Activated T-cell treated with anti-CD3 and anti-CD28 coated beads, Interleukin-2, amount 50 U/mL, for 1 hour (primary cell): Measurements from ENCODE around the gene CCHCR1.
"Not testable (repeated sequence)": the region's sequence is repeated elsewhere in the genome, so short reads cannot be mapped to it uniquely, and the experiment has no call there.

ENCODE experiments used
- DNase-seq: peaks from one replicate; pipeline ENCODE4 v3.0.0-alpha.2; 2020

Gene CCHCR1

DNA sequence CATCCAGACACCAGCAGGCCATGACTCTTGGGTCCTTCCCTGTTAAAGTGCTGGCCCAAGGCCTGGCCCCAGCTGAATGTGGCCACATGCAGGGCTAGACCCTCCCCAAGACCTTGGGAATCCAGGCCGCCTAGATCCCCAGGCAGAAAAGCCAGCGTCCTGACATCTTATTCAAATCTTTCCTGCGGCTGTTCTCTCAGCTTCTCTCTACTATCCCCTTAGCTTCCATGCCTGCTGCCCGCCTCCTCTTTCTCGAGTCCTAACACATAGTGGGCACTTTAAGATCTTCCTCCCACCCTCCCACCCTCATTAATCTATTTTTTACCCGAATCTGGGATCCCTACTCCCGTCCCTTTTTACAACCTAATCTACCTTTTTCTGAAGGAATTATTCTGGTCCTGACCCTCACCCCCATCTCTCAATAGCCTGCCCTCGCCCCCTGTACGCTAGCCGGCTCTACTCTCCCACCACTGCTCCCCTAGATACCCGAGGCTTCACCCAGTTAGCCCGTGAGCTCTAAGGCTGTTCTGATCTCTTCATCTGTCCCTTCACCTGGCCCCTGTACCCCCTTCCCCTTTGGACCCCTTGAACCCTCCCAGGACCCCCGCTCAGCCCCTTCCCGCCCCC, at the start of gene CCHCR1:
Gene CCHCR1 (minus strand): TSS at position 290 of the 627 bp plus-strand sequence. CDS start 202 bp downstream, at position 88.
- no peak for DNase-seq

GRCh38 chr6:31205638-31206037, 48.0 kb upstream of the CCHCR1 start:
- DNase-seq, result no peak

- no peak for DNase-seq
Measured at GRCh38 chr6:31204751-31205145, 47.1 kb upstream of the CCHCR1 start.

- DNase-seq, result no peak
Measured at GRCh38 chr6:31203345-31203979, 45.9 kb upstream of the CCHCR1 start.

DNA sequence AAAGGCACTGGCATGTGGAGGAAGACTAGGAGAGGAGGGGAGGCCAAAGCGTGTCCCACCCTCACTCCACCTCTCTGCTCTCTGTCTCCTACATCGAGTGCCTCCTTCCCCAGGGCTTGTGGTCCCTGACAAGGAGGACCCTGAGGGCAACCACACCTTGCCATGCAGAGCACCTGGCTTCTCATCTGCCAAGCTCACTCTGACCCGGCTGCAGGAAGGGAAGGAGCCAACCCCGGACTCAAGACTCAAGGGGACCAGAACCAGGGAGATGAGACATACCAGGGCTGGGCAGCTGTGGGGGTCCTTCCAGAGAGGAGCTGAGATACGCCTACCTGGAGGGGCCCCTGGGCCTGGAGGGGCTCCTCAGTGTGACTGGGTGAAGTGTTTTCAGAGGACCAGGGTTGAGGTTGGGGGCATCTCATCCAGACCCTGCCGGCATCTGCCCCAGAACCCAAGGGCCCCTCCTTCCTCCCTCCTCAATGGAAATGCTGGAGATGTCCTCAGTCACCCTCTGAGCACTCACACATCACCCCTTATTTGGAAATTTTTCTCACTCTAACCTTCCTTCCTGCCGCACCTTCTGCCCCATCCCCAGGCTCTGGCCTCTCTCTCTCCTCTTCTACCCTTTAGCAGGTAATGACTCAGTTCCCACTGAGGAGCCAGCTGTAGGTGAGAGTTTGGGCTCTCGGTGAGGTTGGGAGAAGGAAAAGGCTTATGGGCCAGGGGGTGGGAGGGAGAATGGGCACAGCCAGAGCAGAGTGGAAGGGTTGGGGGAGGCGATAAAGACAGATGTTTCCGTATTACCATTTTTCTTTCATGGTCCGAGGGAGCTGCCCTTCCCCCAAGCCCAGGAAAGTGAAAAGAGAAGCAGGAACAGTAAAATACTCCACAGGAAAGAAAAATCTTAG, 44.9 kb upstream of the CCHCR1 start:
- no peak for DNase-seq

DNA sequence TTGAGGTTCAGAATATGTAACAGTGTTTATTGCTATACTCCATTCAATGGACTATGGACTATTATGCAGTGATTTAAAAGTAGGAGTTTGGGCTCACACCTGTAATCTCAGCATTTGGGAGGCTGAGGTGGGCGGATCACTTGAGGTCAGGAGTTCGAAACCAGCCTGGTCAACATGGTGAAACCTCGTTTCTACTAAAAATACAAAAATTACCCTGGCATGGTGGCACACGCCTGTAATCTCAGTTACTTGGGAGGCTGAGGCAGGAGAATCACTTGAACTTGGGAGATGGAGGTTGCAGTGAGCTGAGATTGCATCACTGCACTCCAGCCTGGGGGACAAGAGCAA, 41.5 kb upstream of the CCHCR1 start:
- not testable (repeated sequence) for DNase-seq

DNA sequence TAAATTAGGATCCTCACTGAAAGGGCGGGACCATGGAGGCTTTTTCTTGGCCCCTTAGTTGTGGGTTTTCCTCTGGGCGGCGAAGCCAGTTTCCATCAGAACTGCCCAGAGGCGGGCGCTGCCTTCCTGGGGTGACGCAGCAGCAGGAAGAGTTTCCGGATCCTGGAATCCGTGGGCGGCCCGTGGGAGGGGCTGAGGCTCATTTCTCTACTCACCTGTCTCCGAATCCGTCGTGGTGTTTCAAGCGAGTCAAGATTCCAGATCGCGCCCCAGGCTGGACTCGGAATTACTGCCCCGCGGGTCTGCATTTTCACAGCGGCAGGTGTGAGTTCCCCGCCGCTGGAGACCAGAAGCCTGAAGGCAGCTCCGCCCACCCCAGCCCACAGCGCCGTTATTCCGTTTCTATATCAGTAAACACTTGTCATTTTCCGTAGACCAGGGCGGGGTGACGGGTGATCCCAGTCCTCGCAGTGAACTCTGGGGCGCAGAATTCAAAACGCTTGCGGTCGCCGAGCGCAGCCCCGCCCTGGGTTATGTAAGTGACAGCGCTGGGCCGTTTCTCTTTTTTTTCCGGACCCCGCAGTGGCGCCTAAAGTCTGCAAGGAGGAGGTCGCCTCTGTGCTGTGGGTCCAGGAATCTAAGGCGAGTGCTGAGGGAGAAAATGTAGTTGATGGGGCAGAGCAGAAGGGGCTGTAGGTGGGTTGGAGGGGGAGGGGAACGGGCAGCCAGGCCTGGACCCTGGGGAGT, 40.1 kb upstream of the CCHCR1 start:
- DNase-seq, result peak; percentile 91

DNA sequence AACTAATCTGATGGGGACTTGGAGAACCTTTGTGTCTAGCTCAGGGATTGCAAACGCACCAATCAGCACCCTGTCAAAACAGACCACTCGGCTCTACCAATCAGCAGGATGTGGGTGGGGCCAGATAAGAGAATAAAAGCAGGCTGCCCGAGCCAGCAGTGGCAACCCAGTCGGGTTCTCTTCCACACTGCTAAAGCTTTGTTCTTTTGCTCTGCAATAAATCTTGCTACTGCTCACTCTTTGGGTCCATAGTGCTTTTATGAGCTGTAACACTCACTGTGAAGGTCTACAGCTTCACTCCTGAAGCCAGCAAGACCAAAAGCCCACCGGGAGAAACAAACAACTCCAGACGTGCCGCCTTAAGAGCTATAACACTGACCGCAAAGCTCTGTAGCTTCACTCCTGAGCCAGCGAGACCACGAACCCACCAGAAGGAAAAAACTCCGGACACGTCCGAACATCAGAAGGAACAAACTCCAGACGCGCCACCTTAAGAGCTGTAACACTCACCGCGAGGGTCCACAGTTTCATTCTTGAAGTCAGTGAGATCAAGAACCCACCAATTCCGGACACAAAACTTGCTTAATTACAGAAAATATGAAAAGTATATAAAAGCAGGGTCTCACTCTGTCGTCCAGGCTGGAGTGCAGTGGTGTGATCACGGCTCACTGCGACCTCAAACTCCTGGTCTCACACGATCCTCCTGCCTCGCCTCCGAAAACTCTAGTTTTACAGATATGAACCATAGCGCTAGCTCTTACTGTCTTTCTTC, 38.8 kb upstream of the CCHCR1 start:
- DNase-seq, result not testable (repeated sequence)

DNA sequence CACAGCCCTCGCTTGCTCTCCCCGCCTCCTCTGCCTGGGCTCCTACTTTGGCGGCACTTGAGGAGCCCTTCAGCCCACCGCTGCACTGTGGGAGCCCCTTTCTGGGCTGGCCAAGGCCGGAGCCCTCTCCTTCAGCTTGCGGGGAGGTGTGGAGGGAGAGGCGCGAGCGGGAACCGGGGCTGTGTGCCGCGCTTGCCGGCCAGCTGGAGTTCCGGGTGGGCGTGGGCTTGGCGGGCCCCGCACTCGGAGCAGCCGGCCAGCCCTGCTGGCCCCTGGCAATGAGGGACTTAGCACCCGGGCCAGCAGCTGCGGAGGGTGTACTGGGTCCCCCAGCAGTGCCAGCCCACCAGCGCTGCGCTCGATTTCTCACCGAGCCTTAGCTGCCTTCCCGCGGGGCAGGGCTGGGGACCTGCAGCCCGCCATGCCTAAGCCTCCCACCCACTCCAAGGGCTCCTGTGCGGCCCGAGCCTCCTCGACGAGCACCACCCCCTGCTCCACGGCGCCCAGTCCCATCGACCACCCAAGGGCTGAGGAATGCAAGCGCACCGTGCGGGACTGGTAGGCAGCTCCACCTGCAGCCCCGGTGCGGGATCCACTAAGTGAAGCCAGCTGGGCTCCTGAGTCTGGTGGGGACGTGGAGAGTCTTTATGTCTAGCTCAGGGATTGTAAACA, 37.8 kb upstream of the CCHCR1 start:
- DNase-seq, result not testable (repeated sequence)

DNA sequence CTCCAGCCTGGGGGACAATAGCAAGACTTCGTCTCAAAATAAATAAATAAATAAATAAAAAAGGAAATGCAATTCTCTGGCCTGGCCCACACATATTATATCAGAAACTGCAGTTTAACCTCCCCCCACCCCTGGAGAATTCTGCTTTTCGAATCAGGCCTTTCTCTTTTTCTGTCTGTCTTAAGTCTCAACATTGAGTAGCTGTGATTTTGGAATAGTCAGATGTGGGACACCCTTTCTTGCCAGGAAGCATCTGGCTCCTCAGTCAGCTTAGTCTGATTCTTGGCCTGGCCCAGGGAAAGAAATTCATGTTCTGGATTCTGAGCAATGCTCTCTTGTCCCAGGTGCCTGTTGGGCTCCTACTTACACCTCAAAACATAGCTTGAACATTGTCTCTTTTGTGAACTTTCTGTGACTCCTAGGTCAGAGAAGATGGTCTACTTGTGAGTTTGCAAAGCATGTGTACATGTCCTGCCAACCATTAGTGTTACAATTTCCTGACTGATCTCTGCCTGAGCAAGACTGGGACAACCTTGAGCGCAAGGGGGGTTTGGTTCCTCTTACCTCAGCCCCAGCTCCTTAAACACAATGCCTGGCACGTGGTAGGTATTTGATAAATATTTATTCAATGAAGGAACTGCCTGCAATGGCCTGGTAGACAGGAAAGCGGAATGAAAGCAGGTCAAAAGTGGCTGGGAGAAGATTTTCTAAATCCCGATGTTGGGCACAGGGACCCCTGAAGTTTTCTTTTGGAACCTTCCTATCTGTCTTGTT, 36.6 kb upstream of the CCHCR1 start:
- DNase-seq, result no peak

DNA sequence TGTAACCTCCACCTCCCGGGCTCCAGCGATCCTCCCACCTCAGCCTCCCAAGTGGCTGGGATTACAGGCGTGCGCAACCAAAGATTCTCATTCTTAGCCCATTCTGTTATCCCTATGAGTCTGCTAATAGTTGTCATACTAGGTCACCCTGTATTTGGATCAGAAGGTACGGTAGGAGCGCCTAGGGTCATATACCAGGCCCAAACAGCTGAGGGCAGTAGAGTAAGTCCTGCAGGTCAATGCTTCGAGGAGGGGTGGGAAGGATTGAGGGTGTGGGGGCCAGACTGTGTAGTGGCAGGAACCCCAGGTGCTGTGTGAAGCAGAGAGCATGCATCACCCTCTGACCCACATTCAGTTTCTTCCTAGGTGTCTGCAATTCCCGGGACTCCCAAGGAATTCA, 35.6 kb upstream of the CCHCR1 start:
- DNase-seq, result no peak

GRCh38 chr6:31192431-31193105, 35.0 kb upstream of the CCHCR1 start:
- peak; percentile 51 for DNase-seq

GRCh38 chr6:31190488-31190887, 32.9 kb upstream of the CCHCR1 start:
- DNase-seq, result no peak

DNA sequence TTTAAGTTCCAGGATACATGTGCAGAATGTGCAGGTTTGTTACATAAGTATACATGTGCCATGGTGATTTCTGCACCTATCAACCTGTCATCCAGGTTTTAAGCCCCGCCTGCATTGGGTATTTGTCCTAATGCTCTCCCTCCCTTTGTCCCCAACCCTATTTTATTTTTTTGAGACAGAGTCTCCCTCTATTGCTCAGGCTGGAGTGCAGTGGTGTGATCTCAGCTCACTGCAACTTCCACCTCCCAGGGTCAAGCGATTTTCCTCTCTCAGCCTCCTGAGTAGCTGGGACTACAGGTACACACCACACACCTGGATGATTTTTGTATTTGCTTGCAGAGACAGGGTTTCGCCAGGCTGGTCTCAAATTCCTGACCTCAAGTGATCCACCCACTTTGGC, 31.6 kb upstream of the CCHCR1 start:
- not testable (repeated sequence) for DNase-seq

DNA sequence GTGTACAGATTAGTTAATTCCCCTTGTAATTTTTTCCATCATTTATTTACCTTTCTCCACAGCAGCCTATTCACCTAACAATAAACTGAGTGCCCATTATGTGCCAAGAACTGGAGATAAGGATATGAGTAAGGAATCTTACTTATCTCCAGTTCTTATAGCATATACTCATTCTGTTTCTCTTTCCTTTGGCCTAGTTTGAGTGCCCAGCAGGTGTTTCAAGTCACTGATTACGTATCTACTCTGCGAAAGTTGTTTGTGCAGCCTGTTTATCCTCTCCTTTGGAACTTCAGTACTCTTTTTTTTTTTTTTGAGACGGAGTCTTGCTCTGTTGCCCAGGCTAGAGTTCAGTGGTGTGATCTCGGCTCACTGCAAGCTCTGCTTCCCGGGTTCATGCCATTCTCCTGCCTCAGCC, 30.2 kb upstream of the CCHCR1 start:
- no peak for DNase-seq

- DNase-seq, result no peak
Measured at GRCh38 chr6:31186052-31186734, 28.6 kb upstream of the CCHCR1 start.

DNA sequence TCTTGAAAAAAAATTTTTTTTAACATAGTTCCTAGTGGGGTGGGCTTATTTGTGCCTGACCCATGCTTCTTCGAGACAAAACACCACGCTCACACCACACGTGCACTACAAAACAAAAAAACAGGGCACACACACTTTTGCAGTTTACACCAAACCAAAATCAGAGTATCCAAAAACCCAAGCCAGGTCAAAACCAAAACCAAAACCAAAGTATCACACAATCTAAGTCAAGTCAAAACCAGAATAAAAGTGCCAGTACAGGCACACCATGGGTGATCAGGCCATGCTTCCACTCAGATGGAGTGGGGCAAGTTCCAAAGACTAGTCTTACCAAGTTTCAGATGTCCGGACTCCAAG, 28.1 kb upstream of the CCHCR1 start:
- not testable (repeated sequence) for DNase-seq

DNA sequence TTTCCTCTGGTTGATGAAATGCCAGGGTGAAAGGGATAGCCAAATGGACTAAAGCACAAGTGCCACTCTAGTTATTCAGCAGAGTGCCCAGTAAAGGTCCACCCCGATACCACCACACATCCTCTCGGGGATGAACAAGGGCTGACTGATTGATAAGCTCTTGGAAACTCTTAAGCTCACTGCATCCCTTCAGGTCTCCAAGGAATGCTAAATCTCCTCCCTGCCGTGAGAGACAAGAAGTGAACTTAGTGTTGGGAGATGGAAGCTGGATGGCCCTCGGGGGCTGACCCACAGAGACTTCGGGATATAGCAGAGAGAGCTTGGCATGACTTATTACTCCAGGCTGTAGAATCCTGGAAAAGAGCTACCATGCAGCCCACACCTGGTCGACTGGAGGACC, 26.3 kb upstream of the CCHCR1 start:
- not testable (repeated sequence) for DNase-seq

DNA sequence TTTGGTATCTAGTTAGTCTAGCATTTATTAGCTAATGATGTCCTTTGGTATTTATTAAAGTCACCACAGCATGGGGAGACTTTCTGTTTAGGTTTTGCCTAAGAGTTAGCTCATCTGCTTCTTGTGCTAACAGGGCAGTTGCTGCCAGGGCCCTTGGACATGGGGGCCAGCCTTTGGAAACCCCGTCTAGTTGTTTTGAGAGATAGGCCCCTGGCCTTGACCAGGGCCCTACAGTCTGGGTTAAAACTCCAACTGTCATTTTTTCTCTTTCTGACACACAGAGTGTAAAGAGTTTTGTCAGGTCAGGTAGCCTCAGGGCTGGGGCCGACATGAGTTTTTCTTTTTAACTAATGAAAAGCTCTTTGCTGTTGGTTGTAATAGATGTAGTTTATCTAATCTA, 25.7 kb upstream of the CCHCR1 start:
- DNase-seq, result not testable (repeated sequence)

DNA sequence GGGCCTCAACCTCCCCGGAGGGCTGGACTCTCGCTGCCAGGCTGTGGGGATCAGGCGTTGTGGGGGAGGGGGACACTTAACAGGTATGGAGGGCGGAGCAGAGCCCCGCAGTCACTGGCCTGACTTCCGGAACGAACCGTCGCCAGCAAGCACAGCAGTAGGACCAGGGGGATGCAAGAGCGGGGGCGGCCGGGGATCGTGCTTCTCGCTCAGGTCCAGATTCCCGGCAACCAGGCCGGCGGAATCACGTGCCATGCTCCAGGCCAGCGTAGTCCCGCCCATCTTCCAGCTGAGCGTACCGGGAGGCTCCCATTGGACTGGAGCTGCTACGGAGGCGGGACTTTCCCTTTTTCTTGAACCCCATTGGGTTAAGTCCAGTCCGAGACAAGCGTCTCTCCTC, 22.9 kb upstream of the CCHCR1 start:
- DNase-seq, result peak; percentile 60
